CD4-positive, alpha-beta memory T cell (primary cell): ENCODE data around the gene OSMR. TPM values are rescaled to one million over a fixed set of nuclear protein-coding genes. Genes with fewer than 3 reads are reported as not detected.
A peak's percentile ranks its signal among the peaks of the same experiment; 100 is the strongest.
"Not testable (repeated sequence)": the region's sequence is repeated elsewhere in the genome, so short reads cannot be mapped to it uniquely, and the experiment has no call there.

Source experiments
- CTCF ChIA-PET: fragments of 350-600 bp; sonication (Branson Sonifier 250); formaldehyde crosslinking; loops from one replicate; lab custom pipeline; 2021; ENCODE audit warnings: inconsistent platforms; ENCODE audit not compliant: partially characterized antibody; lab: Charles Lee
- POLR2A ChIA-PET: fragments of 350-600 bp; sonication (Branson Sonifier 250); formaldehyde crosslinking; loops from one replicate; lab custom pipeline; 2021; ENCODE audit not compliant: partially characterized antibody; lab: Charles Lee
- DNase-seq, 5 donors: peaks; one replicate each; pipeline versions ENCODE4 v3.0.0 to v3.0.0-alpha.2; 2020 to 2022; ENCODE audit warnings: mixed read lengths in 1 of 5
- H3K27ac ChIP-seq: one replicate; pipeline ENCODE4 v1.7.0; 2013; ENCODE audit warnings: low read depth, low read length
- H3K27me3 ChIP-seq: 2 replicates; pipeline ENCODE4 v1.7.0; 2013; ENCODE audit warnings: mild to moderate bottlenecking, low read length, moderate library complexity; ENCODE audit not compliant: insufficient read depth
- H3K36me3 ChIP-seq: 2 replicates; pipeline ENCODE4 v1.7.0; 2013; ENCODE audit warnings: mild to moderate bottlenecking, low read length, moderate library complexity; ENCODE audit not compliant: insufficient read depth
- H3K4me1 ChIP-seq: 2 replicates; pipeline ENCODE4 v1.7.0; 2013; ENCODE audit warnings: mild to moderate bottlenecking, low read length, moderate library complexity; ENCODE audit not compliant: insufficient read depth
- H3K4me3 ChIP-seq, 2 donors: one replicate each; pipeline ENCODE4 v1.7.0; 2013; ENCODE audit warnings: low read length in 2 of 2, mild to moderate bottlenecking in 1 of 2
- H3K9me3 ChIP-seq, 2 donors: one replicate each; pipeline ENCODE4 v1.7.0; 2013; ENCODE audit warnings: low read length in 2 of 2, control low read depth in 1 of 2; ENCODE audit not compliant: control insufficient read depth in 1 of 2
- H3K27ac Mint-ChIP-seq, 7 donors: one replicate each; pipeline ENCODE4 v1.8.0; 2020 to 2021; ENCODE audit warnings: mixed read lengths in 7 of 7, mild to moderate bottlenecking in 6 of 7, inconsistent platforms in 3 of 7, moderate library complexity in 3 of 7
- H3K27me3 Mint-ChIP-seq, 2 donors: one replicate each; pipeline ENCODE4 v1.8.0; 2020 to 2021; ENCODE audit warnings: mixed read lengths in 2 of 2
- H3K36me3 Mint-ChIP-seq, 2 donors: one replicate each; pipeline ENCODE4 v1.8.0; 2020 to 2021; ENCODE audit warnings: mixed read lengths in 2 of 2, inconsistent platforms in 1 of 2, mild to moderate bottlenecking in 1 of 2
- H3K4me1 Mint-ChIP-seq, 4 donors: one replicate each; pipeline ENCODE4 v1.8.0; 2020 to 2021; ENCODE audit warnings: mixed read lengths in 4 of 4, mild to moderate bottlenecking in 1 of 4
- H3K4me3 Mint-ChIP-seq, 8 donors: one replicate each; pipeline ENCODE4 v1.8.0; 2020 to 2021; ENCODE audit warnings: mixed read lengths in 8 of 8, mild to moderate bottlenecking in 7 of 8, moderate library complexity in 6 of 8, inconsistent platforms in 3 of 8
- H3K9me3 Mint-ChIP-seq, 8 donors: one replicate each; pipeline ENCODE4 v1.8.0; 2020 to 2021; ENCODE audit warnings: mixed read lengths in 8 of 8, mild to moderate bottlenecking in 5 of 8, inconsistent platforms in 3 of 8, moderate library complexity in 1 of 8
- intact Hi-C: fragments of 100-400 bp; cut with micrococcal nuclease; formaldehyde crosslinking; loops from one replicate; pipeline ENCODE4 v1.15.1; 2023
- polyA plus RNA-seq, 2 donors: library from polyadenylated mRNA; unstranded; fragments of 300-500 nt; fragmentation: Illumina TruSeq; gene quantifications; one replicate each; pipeline ENCODE4 v1.2.3, GENCODE V29; 2021
- total RNA-seq, 2 experiments: library from RNA; stranded (reverse); gene quantifications; one replicate each; pipeline ENCODE4 v1.2.3, GENCODE V29; 2021

Gene OSMR
- total and polyA plus RNA-seq, 4 experiments from 2014 or later, result 0.37 TPM; not detected in 3

DNA sequence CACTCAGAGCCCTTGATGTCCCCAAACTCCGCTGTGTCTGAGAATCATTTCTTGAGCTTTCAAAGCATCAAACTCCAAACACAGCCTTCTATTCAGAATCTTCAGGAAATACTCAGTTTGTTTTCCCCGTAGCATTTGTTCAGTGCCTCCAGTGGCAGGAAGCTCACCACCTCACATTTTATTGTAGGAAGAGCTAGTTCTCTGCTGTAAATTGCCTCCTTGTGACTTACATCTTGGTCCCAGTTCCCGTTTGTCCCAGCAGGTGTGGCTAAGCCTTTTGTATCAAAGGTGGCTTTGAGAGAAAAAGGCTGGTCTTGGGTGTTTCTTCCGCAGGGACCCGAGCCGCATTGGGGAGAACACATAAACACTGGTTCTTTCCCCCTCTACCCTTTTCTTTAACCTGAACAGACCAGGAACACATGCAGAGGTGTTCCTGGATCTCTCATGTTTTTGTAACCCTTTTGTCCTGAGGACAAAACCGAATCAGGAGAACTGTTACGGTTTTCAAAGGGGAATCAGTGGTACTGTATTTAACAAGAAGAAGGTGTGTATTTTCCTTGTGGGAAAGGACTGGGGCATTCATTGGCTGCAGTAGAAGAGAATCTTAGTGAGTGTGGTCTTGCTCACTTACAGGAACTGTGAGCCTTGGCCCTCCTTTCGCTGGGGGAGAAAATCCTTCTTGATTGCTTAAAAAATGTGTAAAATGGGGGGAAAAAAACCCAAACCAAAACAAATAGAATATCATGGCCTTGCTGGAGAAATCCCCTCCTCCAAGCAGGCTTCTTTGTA, 1.9 kb downstream of the OSMR start:
- no peaks in the 10 kb centered on the region for H3K36me3 ChIP-seq
- Mint-ChIP-seq H3K27me3 (peaks cover 36 to 37% of the 10 kb centered on the region in 2 donors), H3K4me3 (peak overlapping the region in 2 of 8 donors; percentile 30 to 44), H3K27ac (no peak overlapping the region), H3K4me1 (peaks cover 3 to 18% (median 6%) of the 10 kb centered on the region in 4 donors), H3K9me3 (peaks cover 0 to 15% (median 3%) of the 10 kb centered on the region in 8 donors), H3K36me3 (no peaks in the 10 kb centered on the region)
- intact Hi-C loops, result no loop called here
- no peak overlapping the region for H3K27ac ChIP-seq
- H3K27me3 ChIP-seq, result no peaks in the 10 kb centered on the region
- CTCF ChIA-PET, result no interaction called here
- H3K9me3 ChIP-seq, result no peaks in the 10 kb centered on the region
- POLR2A ChIA-PET, result no interaction called here
- H3K4me3 ChIP-seq, result no peak overlapping the region
- DNase-seq, result no peak
- peaks cover 4% of the 10 kb centered on the region for H3K4me1 ChIP-seq

DNA sequence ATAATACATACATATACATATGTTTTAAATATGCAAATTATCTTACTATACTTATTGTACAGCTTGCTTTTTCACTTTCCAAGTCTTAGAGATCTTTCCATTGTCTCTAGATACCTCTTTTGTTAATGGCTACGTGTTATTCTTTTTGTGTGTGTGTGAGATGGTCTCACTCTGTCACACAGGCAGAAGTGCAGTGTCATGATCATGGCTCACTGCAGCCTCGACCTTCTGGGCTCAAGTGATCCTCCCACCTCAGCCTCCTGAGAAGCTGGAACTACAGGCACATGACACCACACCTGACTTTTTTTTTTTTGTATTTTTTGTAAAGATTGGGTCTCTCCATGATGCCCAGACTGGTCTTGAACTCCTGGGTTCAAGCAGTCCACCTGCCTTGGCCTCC, 2.8 kb downstream of the OSMR start:
- no peak for DNase-seq
- no peak overlapping the region for H3K27ac ChIP-seq
- ChIA-PET CTCF (no interaction called here), POLR2A (no interaction called here)
- no peak overlapping the region for H3K4me3 ChIP-seq
- no peaks in the 10 kb centered on the region for H3K27me3 ChIP-seq
- H3K9me3 Mint-ChIP-seq, result peaks cover 0 to 18% (median 4%) of the 10 kb centered on the region in 8 donors
- H3K36me3 Mint-ChIP-seq, result no peaks in the 10 kb centered on the region
- peaks cover 30 to 31% of the 10 kb centered on the region in 2 donors for H3K27me3 Mint-ChIP-seq
- no peak overlapping the region for H3K4me3 Mint-ChIP-seq
- peaks cover 4% of the 10 kb centered on the region for H3K4me1 ChIP-seq
- intact Hi-C loops, result no loop called here
- H3K9me3 ChIP-seq, result no peaks in the 10 kb centered on the region
- H3K36me3 ChIP-seq, result no peaks in the 10 kb centered on the region
- H3K4me1 Mint-ChIP-seq, result peaks cover 3 to 18% (median 6%) of the 10 kb centered on the region in 4 donors
- H3K27ac Mint-ChIP-seq, result no peak overlapping the region

DNA sequence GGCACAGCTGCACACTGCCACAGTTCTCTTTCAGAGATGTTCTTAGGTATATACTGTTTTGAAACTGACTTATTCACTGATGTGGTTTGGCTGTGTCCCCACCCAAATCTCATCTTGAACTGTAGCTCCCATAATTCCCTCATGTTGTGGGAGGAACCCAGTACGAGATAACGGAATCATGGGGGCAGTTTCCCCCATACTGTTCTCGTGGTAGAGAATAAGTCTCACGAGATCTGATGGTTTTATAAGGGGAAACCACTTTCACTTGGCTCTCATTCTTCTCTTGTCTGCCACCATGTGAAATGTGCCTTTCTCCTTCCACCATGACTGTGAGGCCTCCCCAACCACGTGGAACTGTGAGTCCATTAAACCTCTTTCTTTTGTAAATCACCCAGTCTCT, 5.8 kb downstream of the OSMR start:
- H3K36me3 ChIP-seq, POLR2A ChIA-PET, H3K4me3 Mint-ChIP-seq, H3K9me3 ChIP-seq, H3K4me3 ChIP-seq, H3K27me3 ChIP-seq, H3K4me1 Mint-ChIP-seq, H3K36me3 Mint-ChIP-seq, DNase-seq, CTCF ChIA-PET, H3K27ac ChIP-seq, H3K4me1 ChIP-seq, intact Hi-C loops, H3K27ac Mint-ChIP-seq: not testable (repeated sequence)
- H3K27me3 Mint-ChIP-seq, result peaks cover 18 to 27% of the 10 kb centered on the region in 2 donors
- peaks cover 0 to 18% (median 6%) of the 10 kb centered on the region in 8 donors for H3K9me3 Mint-ChIP-seq

DNA sequence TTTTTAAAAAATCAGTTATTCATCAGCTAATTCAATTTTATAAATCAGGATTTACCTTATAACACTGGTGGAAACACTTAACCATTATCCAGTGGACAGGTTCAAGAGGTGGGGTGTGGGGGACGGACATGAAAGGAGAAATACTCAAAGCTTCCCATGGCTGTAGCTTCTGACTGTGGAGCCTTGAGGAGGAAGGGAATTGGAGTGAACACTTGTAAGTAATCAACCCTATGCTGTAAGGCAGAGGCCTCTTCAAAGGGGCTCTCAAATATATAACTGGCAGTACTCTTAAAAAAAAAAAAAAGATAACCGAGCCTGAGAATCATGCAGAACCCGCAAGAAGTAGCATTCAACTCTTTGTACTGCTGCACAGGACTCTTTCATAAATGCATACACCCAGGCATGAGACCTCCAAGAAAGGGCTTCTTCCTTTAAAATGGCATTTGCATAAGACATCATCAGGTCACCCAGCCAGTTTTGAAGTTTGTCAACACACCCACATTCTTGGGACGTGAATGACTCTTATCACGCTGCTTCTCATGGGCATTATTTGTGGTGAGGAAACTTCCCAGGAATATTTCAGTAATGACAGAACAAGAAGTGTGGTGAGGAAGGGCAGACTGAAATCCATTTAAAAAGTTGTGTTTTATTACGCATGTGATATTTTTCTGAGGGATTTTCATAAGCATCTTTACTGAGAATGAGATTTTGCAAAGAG, 8.1 kb downstream of the OSMR start:
- peaks cover 9 to 21% of the 10 kb centered on the region in 2 donors for H3K27me3 Mint-ChIP-seq
- Histone ChIP-seq H3K9me3 (no peaks in the 10 kb centered on the region), H3K27ac (no peak overlapping the region), H3K4me1 (no peaks in the 10 kb centered on the region), H3K27me3 (no peaks in the 10 kb centered on the region), H3K36me3 (no peaks in the 10 kb centered on the region), H3K4me3 (no peak overlapping the region)
- intact Hi-C loops, result no loop called here
- ChIA-PET CTCF (no interaction called here), POLR2A (no interaction called here)
- H3K4me3 Mint-ChIP-seq, result no peak overlapping the region
- no peaks in the 10 kb centered on the region for H3K36me3 Mint-ChIP-seq
- H3K9me3 Mint-ChIP-seq, result peaks cover 0 to 20% (median 7%) of the 10 kb centered on the region in 8 donors
- H3K27ac Mint-ChIP-seq, result no peak overlapping the region
- DNase-seq, result no peak
- H3K4me1 Mint-ChIP-seq, result no peaks in the 10 kb centered on the region

DNA sequence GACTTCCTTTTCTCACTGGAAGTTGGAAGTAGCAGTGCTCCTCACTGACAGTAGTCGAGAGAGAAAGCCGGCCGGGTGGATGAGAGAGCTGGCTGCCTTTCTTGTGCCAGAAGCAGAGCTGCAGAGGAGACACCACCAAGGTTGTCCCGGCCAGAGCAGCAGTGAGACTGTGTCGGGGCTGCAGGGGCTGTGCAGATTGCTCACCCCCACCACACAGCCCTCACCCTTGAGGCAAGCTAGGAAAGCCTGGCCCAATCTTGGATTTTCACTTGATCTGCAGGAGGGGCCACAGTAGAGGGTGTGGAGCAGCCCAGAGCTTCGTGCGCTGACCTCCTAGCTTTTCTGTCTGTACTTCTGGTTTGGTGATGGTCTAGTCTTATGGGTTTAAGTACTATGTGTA, 9.1 kb downstream of the OSMR start:
- intact Hi-C loops, result no loop called here
- H3K36me3 ChIP-seq, result no peaks in the 10 kb centered on the region
- no peak overlapping the region for H3K4me3 ChIP-seq
- H3K27ac ChIP-seq, result no peak overlapping the region
- no peaks in the 10 kb centered on the region for H3K9me3 ChIP-seq
- POLR2A ChIA-PET, result interaction anchor here (0.6 kb wide), 1 partner anchor 394 kb away, joined by 3 read pairs; no protein-coding TSS in a partner anchor
- no peaks in the 10 kb centered on the region for H3K4me1 ChIP-seq
- H3K4me1 Mint-ChIP-seq, result no peaks in the 10 kb centered on the region
- CTCF ChIA-PET, result no interaction called here
- no peaks in the 10 kb centered on the region for H3K36me3 Mint-ChIP-seq
- DNase-seq, result no peak
- no peak overlapping the region for H3K27ac Mint-ChIP-seq
- H3K27me3 ChIP-seq, result no peaks in the 10 kb centered on the region
- no peak overlapping the region for H3K4me3 Mint-ChIP-seq
- H3K9me3 Mint-ChIP-seq, result peaks cover 0 to 23% (median 11%) of the 10 kb centered on the region in 8 donors
- H3K27me3 Mint-ChIP-seq, result peaks cover 9 to 23% of the 10 kb centered on the region in 2 donors

DNA sequence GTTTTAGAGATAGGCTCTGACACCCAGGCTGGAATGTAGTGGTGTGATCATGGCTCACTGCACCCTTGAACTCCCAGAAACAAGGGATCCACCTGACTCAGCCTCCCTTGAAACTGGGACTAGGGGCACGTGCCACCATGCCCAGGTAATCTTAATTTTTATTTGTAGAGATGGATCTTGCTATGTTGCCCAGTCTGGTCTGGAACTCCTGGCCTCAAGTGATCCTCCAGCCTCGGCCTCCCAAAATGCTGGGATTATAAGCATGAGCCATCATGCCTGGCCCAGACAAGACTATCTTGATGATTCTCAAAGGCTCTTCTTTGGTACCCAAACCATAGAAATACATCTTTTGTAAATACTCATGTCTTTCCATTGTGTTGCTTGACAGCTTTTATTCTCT, 10.8 kb downstream of the OSMR start:
- no peak overlapping the region for H3K4me3 Mint-ChIP-seq
- H3K27me3 Mint-ChIP-seq, result peaks cover 6 to 19% of the 10 kb centered on the region in 2 donors
- no peaks in the 10 kb centered on the region for H3K4me1 Mint-ChIP-seq
- no peak overlapping the region for H3K4me3 ChIP-seq
- peaks cover 0 to 19% (median 7%) of the 10 kb centered on the region in 8 donors for H3K9me3 Mint-ChIP-seq
- no peaks in the 10 kb centered on the region for H3K9me3 ChIP-seq
- DNase-seq, result no peak
- ChIA-PET CTCF (no interaction called here), POLR2A (no interaction called here)
- H3K27ac ChIP-seq, result no peak overlapping the region
- no peaks in the 10 kb centered on the region for H3K4me1 ChIP-seq
- intact Hi-C loops, result no loop called here
- no peaks in the 10 kb centered on the region for H3K36me3 ChIP-seq
- H3K27me3 ChIP-seq, result no peaks in the 10 kb centered on the region
- H3K27ac Mint-ChIP-seq, result no peak overlapping the region
- no peaks in the 10 kb centered on the region for H3K36me3 Mint-ChIP-seq

DNA sequence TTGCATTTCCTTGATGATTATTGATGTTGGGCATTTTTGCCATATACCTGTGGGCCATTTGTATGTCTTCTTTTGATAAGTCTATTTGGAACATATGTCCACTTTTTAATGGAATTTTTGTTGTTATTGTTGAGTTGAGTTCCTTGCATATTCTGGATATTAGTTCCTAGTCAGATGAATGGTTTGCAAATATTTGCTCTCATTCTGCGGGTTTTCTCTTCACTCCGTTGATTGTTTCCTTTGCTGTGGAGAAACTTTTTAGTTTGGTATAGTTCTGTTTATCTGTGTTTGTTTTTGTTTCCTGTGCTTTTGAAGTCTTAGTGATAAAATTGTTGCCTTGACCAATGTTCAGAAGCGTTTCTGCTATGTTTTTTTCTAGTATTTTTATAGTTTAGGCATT, 13.0 kb downstream of the OSMR start:
- Histone ChIP-seq H3K27ac (no peak overlapping the region), H3K27me3 (no peaks in the 10 kb centered on the region), H3K4me3 (no peak overlapping the region), H3K4me1 (no peaks in the 10 kb centered on the region), H3K36me3 (no peaks in the 10 kb centered on the region), H3K9me3 (no peaks in the 10 kb centered on the region)
- H3K4me1 Mint-ChIP-seq, result no peaks in the 10 kb centered on the region
- no peak for DNase-seq
- H3K36me3 Mint-ChIP-seq, result no peaks in the 10 kb centered on the region
- H3K27me3 Mint-ChIP-seq, result peaks cover 6 to 19% of the 10 kb centered on the region in 2 donors
- intact Hi-C loops, result no loop called here
- no peak overlapping the region for H3K4me3 Mint-ChIP-seq
- ChIA-PET POLR2A (no interaction called here), CTCF (no interaction called here)
- H3K9me3 Mint-ChIP-seq, result peaks cover 0 to 23% (median 7%) of the 10 kb centered on the region in 8 donors
- H3K27ac Mint-ChIP-seq, result no peak overlapping the region
